ENCODE measurements around the gene DIP2C.
A peak's percentile ranks its signal among the peaks of the same experiment; 100 is the strongest.

The DIP2C gene

DNA sequence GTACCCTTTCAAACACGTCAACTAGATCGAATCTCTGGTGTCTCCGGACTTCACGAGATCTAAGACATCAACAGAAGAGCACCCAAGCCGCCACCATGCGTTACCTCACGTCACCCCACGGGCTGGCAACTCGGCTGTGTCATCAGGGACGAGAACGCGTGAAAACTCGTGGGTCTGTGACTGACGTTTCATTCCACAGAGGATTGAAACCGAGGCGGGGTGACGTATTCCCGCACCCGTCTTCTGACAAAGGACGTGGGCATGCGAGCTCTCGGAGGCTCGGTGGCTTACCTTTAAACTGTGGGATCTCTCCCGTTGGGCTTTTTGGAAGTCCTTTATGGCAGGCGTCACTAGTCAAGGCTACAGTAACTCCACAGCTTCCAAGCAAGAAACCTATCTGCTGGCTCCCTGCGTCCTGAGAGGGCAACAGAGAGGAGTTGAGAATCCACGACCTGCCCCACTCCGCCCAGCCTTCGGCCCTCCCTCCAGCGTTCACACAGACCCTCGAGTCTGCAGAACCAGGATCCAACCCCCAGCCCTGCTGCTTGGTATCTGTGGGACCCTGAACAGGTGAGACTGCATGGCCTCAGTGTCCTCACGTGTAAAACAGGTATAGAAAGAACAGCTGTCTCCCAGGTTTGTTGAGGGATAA, 298.9 kb downstream of the DIP2C start:
- Histone ChIP-seq H3K27me3 (no peaks in the 10 kb centered on the region), H3K27ac (no peak overlapping the region), H3K4me1 (peaks cover 0 to 4% (median 2%) of the 10 kb centered on the region in 4 donors), H3K4me3 (no peak overlapping the region), H3K36me3 (peaks cover 23 to 53% (median 48%) of the 10 kb centered on the region in 3 donors), H3K9me3 (no peaks in the 10 kb centered on the region)
- intact Hi-C loops (cut with DNase I; ENCODE audit: low total_unique reads), result no loop called here
- peak in 1 of 2 donors; percentile 53 for DNase-seq
- TF ChIP-seq, protein P1, sequence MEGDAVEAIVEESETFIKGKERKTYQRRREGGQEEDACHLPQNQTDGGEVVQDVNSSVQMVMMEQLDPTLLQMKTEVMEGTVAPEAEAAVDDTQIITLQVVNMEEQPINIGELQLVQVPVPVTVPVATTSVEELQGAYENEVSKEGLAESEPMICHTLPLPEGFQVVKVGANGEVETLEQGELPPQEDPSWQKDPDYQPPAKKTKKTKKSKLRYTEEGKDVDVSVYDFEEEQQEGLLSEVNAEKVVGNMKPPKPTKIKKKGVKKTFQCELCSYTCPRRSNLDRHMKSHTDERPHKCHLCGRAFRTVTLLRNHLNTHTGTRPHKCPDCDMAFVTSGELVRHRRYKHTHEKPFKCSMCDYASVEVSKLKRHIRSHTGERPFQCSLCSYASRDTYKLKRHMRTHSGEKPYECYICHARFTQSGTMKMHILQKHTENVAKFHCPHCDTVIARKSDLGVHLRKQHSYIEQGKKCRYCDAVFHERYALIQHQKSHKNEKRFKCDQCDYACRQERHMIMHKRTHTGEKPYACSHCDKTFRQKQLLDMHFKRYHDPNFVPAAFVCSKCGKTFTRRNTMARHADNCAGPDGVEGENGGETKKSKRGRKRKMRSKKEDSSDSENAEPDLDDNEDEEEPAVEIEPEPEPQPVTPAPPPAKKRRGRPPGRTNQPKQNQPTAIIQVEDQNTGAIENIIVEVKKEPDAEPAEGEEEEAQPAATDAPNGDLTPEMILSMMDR (IDR thresholded peaks at IDR 0.05), result no peak

GRCh38 chr10:389836-390448, 299.5 kb downstream of the DIP2C start:
- intact Hi-C loops (cut with DNase I; ENCODE audit: low total_unique reads), result no loop called here
- Histone ChIP-seq H3K4me1 (peaks cover 0 to 4% (median 2%) of the 10 kb centered on the region in 4 donors), H3K27me3 (no peaks in the 10 kb centered on the region), H3K36me3 (peaks cover 25 to 58% (median 53%) of the 10 kb centered on the region in 3 donors), H3K4me3 (no peak overlapping the region), H3K27ac (no peak overlapping the region), H3K9me3 (no peaks in the 10 kb centered on the region)
- DNase-seq, result peak in 1 of 2 donors; percentile 65
- TF ChIP-seq, protein P1 (IDR thresholded peaks at IDR 0.05), result no peak

DNA sequence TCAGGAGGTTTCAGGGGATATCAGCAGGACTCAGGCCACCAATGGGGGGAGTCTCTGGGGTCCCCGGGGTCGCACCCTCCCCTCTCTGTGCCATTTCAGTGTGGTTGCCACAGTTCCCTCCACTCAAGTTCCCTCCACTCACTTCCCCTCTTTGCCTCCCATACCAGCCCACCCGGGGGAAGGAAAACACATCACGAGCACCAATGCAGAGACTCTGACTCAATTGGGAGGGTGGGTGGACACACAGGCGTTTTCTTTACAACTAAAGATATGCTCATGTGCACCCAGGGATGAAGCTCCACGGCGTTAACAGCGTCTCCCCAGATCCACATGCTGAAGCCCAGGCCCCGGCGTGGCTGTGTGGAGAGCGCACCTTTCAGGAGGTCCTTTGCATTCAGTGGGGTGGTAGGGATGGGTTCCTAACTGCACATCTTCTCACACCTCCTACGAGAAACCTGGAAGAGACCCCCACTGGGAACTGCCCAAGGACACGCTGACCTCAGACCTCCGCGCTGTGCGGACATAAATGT, 300.1 kb downstream of the DIP2C start:
- peak in 1 of 2 donors; percentile 60 for DNase-seq
- H3K27ac ChIP-seq, result no peak overlapping the region
- H3K36me3 ChIP-seq, result peaks cover 31 to 64% (median 59%) of the 10 kb centered on the region in 3 donors
- H3K4me1 ChIP-seq, result peaks cover 0 to 4% (median 2%) of the 10 kb centered on the region in 4 donors
- intact Hi-C loops (cut with DNase I; ENCODE audit: low total_unique reads), result no loop called here
- TF ChIP-seq, protein P1 (IDR thresholded peaks at IDR 0.05), result no peak
- no peak overlapping the region for H3K4me3 ChIP-seq
- no peaks in the 10 kb centered on the region for H3K27me3 ChIP-seq
- H3K9me3 ChIP-seq, result no peaks in the 10 kb centered on the region

- no peak overlapping the region for H3K27ac ChIP-seq
- intact Hi-C loops (cut with DNase I; ENCODE audit: low total_unique reads), result no loop called here
- H3K36me3 ChIP-seq, result peaks cover 37 to 71% (median 64%) of the 10 kb centered on the region in 3 donors
- peaks cover 0 to 4% (median 2%) of the 10 kb centered on the region in 4 donors for H3K4me1 ChIP-seq
- DNase-seq, result peak in 1 of 2 donors; percentile 47
- TF ChIP-seq, protein P1 (IDR thresholded peaks at IDR 0.05), result no peak
- no peaks in the 10 kb centered on the region for H3K9me3 ChIP-seq
- H3K27me3 ChIP-seq, result no peaks in the 10 kb centered on the region
- H3K4me3 ChIP-seq, result no peak overlapping the region
Measured at GRCh38 chr10:388661-389045, 300.8 kb downstream of the DIP2C start.

GRCh38 chr10:387909-388660, 301.4 kb downstream of the DIP2C start:
- Histone ChIP-seq H3K27ac (no peak overlapping the region), H3K27me3 (no peaks in the 10 kb centered on the region), H3K36me3 (peaks cover 40 to 77% (median 70%) of the 10 kb centered on the region in 3 donors), H3K4me1 (peaks cover 0 to 4% (median 2%) of the 10 kb centered on the region in 4 donors), H3K4me3 (peak overlapping the region in 1 of 2 donors; percentile 18), H3K9me3 (no peaks in the 10 kb centered on the region)
- intact Hi-C loops (cut with DNase I; ENCODE audit: low total_unique reads), result no loop called here
- TF ChIP-seq, protein P1 (IDR thresholded peaks at IDR 0.05), result no peak
- DNase-seq, result peak; percentile 41 to 69
